ENCODE measurements around the gene FAM184A.
"Not testable (repeated sequence)": the region's sequence is repeated elsewhere in the genome, so short reads cannot be mapped to it uniquely, and the experiment has no call there.

FAM184A gene

DNA sequence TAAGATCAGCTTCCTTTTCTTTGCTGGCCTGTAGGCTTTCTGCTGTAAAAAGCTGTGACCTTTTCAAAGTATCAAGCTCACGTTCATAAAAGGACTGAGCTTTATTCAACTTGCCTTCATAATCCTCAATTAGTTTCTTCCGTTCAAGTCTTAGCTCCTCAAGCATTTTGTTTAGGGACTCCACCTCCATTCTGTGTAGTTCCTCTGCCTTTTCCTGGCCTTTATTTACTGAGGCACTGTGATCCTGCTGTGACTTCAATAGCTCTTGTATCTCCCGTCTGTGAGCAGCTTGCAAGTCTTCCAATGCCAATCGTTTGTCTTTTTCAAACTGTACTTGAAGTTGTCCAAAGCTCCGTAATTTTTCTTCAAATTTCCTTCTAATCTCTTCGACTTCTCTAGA is 54.4 kb downstream of the FAM184A start:
- no peak for DNase-seq (ENCODE audit: insufficient read length, low spot score)

DNA sequence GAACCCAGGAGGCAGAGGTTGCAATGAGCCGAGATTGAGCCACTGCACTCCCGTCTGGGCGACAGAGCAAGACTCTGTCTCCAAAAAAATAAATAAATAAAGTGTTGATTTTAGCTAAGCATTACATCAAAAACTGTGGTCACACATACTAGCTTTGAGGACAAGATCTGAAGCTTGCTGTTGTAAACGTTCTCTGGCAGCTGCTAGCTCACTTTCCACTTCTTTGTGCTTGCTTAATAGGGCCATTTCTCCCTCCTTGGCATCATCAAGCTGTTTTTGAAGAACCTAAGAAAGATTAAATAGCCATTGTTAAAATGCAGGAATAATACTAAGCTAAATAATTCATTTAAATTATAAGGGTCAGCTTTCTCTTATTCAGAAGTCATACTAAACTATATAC is 55.7 kb downstream of the FAM184A start:
- DNase-seq (ENCODE audit: insufficient read length, low spot score), result no peak
- no peak for FAIRE-seq

More for the DNA sequence above, 54.4 kb downstream of the FAM184A start:
- FAIRE-seq, result no peak

DNA sequence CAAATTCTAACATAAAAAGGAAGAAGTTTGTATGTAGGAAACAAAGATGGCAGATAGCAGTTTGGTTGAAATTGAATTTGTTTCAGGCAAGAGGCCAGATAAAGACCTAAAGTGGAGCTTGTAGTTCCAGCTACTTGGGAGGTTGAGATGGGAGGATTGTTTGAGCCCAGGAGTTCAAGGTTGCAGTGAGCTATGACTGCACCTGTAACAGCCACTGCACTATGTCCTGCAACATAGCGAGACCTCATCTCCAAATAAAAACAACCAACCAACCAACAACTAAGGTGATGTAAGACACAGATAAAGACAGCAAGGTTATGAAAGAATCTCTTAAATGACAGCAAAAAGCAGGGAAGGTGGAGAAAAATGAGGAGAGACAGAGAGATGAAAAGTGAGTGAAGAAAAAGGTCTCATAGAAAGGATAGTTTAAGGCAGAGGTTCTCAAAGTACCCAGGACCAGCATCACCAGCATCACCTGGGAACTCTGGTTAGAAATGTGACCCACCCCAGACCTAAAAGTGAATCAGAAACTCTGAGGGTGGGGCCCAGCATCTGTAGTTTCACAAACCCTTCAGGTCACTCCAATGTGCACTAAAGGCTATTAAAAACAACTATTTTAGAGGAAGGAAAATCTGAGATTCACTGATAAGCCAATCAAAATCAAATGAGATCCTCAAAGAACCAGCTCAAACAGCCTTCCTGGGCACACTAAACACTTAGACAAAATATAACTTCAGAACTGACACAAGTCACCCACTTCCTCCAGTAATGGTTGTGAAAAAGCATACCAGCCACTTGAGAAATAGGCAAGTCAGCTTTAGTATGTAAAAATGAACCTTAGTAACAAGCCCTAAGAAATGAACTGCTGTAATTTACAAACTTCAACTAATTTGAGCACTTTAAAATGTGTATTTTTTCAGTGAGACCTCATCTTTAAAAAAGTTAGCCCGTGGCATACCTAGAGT is 57.6 kb downstream of the FAM184A start:
- DNase-seq (ENCODE audit: insufficient read length, low spot score) (no peak), FAIRE-seq (no peak)

DNA sequence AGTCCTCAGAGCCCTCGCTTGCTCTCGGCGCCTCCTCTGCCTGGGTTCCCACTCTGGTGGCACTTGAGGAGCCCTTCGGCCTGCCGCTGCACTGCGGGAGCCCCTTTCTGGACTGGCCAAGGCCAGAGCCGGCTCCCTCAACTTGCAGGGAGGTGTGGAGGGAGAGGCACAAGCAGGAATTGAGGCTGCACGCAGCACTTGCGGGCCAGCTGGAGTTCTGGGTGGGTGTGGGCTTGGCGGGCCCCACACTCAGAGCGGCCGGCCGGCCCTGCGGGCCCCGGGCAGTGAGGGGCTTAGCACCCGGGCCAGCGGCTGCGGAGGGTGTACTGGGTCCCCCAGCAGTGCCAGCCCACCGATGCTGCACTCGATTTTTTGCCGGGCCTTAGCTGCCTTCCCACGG is 63.3 kb downstream of the FAM184A start:
- DNase-seq (ENCODE audit: insufficient read length, low spot score); FAIRE-seq: not testable (repeated sequence)

DNA sequence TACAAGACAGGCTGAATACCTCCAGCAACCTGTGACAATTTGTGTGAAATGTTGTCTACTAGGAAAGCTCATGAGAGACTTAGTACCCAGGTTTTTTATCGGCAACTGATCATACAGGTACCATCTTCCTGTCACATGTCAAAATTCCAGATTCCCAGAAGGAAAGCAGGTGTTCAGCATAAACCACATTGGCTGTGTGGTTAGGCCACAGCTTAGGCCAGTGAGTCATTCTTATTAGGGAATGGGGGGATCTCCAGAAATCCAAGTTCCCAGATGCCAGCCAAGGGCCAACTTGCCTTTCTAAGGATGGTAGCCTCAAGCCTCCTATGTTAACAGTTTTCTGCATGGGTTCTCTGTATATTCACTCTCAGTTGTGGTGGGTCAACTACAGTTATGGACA is 65.9 kb downstream of the FAM184A start:
- no peak for DNase-seq (ENCODE audit: insufficient read length, low spot score)
- FAIRE-seq, result no peak

DNA sequence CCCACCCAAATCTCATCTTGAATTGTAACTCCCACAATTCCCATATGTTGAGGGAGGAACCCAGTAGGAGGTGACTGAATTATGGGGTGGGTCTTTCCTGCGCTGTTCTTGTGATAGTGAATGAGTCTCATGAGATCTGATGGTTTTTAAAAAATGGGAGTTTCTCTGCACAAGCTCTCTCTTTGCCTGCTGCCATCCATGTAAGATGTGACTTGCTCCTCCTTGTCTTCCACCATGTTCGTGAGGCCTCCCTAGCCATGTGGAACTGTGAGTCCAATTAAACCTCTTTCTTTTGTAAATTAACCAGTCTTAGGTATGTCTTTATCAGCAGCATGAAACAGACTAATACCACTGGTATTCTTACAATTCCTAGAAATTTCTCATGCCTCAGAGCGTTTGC is 69.2 kb downstream of the FAM184A start:
- not testable (repeated sequence) for DNase-seq (ENCODE audit: insufficient read length, low spot score); FAIRE-seq

DNA sequence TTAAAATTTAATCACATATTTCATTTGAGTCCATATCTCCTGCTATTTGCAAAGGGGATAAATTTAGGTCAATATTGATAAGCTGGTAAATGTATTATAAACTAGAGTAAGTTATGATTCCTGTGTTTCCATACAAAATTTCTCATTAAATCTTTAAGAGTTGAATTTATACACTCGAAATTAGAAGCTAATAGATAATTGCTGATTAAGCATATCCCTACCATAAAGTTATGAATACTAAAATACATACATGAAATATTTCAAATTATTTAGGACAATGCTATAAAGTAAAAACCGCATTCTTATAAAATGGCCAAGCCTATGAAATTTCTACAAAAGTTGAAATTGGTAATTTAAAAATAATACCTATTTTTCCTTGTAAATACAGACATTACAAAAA is 71.5 kb downstream of the FAM184A start:
- FAIRE-seq (no peak), DNase-seq (ENCODE audit: insufficient read length, low spot score) (no peak)

DNA sequence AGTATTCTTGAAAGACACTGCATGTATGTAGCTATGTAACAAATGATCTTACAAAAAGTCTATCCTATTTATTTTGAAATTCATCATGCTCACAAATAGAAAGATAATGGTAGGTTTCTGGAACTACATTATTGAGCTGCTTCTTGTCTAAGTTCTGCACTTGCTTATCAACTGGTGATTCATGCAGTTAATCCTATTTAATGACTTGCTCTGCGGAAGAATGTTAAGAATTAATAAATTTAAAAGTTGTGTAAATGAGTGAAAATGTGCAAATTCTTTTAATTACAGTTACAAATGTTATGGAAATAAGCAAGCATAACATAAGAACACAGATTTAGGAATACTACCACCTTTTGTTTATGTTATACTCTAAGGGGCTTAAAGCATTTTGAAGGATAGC is 76.4 kb downstream of the FAM184A start:
- FAIRE-seq, result no peak
- no peak for DNase-seq (ENCODE audit: insufficient read length, low spot score)

DNA sequence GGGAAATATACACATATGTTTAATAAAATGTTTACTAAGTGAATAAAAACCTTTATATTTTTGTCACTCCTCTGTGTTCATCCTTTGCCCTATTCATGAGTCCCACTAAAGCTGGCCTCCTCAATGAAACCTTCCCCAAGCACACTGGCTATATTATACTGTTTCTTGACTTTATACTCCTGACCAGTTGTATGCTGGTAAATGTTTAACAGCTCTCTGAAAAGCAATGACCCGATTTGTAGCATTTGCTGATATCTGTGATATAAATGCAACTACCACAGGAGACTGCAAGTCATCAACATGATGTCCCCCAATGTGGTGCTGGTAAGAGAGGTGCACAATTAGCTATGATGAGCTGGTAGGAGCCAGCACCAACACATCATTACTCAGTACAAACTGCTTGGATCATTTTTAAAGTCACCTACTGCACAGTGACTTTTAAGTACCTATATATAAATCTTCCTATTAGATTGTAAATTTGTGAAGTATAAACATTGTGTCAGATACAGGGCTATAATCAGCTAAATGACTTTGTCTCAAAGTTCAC is 78.9 kb downstream of the FAM184A start:
- FAIRE-seq (no peak), DNase-seq (ENCODE audit: insufficient read length, low spot score) (no peak)

DNA sequence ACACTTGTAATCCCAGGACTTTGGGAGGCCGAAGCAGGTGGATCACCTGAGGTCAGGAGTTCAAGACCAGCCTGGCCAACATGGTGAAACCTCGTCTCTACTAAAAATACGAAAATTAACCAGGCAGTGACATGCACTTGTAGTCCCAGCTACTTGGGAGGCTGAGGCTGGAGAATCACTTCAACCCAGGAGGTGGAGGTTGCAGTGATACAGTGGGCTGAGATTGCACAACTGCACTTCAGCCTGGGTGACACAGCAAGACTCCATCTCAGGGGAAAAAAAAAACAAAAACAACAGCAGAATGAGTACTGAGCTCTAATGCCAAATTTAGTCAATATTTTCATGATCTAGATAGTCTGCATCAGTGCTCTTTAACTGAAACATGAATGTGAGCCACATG is 81.0 kb downstream of the FAM184A start:
- DNase-seq (ENCODE audit: insufficient read length, low spot score); FAIRE-seq: not testable (repeated sequence)

DNA sequence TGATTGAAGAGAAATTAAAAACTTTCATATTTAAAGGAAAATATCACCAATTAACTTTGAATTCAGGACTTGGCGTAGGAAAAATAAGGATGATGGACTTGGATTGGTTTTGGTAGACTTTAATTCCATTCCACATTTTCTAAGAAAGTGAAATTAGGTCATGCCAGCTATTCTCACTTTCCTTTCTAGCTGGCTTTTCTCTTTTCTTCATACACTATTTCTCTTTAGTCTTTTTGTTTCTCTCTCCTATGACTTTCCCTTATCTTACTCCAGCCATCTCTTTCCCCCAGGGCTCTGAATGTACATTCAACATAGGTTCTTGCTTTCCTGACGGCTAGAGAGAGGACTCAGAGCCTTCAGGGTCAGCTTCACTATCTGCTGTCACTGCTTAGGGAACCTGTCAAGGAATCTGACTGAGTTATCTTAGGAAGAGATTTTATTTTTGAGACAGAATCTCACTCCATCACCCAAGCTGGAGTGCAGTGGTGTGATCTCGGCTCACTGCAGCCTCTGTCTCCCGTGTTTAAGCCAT is 82.1 kb downstream of the FAM184A start:
- DNase-seq (ENCODE audit: insufficient read length, low spot score) (no peak), FAIRE-seq (no peak)

DNA sequence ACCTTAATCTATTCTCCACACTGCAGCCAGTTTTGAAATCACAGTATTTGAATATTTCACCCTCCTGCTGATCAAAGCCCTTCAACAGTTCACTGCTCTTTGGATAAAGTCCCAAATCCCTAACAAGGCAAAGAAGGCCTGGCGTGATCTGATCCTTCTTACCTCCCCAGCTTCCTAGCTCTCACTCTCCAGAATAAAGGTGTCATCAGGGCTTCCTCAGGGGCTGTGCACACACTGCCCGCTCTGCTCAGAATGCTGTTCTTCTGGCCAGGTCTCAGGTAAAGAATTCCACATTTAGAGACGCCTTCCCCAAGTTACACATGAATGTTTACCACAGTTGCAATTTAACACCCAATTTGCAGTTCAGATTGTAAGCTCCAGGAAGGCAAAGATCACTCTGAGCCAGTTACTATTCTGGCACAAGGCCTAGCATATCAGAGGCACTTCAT is 84.6 kb downstream of the FAM184A start:
- DNase-seq (ENCODE audit: insufficient read length, low spot score) (no peak), FAIRE-seq (no peak)

DNA sequence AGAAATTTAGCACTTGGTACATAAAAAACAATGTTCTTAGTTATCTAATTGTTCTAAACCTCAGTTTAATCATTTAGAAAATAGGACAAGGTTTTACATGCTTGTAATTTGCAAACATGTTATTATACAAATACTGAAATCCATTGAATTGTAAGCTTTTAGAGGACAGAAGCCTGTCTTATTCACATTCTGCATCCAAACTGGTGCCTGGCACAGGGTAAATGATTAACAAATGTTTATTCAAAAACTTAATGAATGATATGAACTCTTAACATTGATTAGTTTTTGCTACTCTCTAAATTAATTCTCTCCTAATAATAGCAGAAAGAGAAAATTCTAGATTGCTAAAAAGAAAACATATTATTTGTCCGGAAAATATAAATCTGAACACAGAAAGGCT is 85.1 kb downstream of the FAM184A start:
- FAIRE-seq, result no peak
- no peak for DNase-seq (ENCODE audit: insufficient read length, low spot score)

DNA sequence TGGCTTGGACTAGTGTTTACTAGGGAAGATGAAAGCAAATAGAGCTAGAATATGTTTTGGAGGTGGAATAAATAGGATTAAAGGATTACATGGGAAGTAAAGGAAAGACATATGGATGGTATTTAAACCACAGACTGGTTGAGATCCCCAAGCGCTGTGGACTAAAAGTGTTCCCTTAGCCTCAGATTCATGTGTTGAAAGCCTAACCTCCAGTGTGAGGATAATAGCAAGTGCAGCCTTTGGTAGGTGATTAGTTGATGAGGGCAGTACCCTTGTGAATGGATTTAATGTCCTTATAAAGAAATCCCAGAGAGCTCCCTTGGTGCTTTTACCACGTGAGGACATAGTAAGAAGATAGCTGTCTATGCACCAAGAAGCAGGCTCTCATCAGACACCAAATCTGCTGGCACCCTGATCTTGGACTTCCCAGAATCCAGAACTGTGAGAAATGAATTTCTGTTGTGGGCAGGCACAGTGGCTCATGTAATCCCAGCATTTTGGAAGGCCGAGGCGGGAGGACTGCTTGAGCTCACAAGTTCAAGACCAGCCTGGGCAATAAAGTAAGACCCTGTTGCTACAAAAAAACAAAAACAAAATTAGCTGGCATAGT is 86.2 kb downstream of the FAM184A start:
- no peak for FAIRE-seq

DNA sequence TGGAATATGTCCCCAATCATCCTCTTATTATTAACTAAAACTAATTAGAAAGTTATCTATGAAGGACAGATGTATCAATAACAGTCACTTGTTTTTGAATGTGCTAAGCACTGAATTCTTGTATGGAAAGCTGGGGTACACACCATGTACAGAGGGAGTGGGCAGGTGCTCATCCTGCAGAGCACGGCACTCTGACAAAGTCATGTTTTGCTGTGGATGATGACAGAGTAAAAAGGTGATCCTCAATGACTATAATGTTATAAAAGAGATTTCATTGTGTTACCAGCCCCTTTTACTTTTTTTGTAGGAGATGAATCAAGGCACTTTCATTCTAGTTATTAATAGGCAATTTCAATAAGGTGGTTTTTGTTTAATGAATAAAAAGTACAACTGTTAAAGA is 92.2 kb downstream of the FAM184A start:
- no peak for FAIRE-seq

More for the DNA sequence above, 86.2 kb downstream of the FAM184A start:
- no peak for DNase-seq (ENCODE audit: insufficient read length, low spot score)

DNA sequence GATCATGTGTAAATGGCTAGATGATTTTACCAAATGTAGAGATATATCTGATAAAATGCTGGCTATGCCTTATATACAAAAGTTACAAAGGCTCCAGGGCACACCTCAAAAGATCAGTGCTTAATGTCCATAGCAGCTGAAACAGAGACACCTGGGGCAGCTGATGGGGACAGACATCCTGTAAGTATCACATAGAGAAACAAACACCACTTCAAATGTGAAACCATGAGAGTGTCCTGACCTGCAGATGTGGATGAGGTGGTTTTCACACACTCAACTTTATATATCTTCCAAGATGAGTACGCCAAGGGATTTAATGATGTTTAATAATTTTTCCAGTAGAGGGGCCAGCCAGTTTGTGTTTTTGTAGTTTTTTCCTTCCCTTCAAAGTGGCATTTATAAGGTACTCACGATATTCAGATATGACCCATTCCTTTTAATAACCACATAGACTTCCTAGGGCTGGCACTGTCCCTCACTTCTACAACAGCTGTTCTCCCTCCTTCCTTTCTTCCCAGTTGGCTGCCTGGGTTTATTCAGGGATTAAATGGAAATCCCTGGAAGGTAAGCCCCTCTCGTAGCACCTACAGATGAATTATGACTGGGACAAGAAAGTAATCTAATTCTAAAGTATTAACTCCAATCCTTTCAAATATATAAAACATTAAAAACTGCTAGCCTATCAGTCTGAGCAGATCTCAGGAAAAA is 93.2 kb downstream of the FAM184A start:
- DNase-seq (ENCODE audit: insufficient read length, low spot score) (no peak), FAIRE-seq (no peak)

More for the DNA sequence above, 92.2 kb downstream of the FAM184A start:
- no peak for DNase-seq (ENCODE audit: insufficient read length, low spot score)

DNA sequence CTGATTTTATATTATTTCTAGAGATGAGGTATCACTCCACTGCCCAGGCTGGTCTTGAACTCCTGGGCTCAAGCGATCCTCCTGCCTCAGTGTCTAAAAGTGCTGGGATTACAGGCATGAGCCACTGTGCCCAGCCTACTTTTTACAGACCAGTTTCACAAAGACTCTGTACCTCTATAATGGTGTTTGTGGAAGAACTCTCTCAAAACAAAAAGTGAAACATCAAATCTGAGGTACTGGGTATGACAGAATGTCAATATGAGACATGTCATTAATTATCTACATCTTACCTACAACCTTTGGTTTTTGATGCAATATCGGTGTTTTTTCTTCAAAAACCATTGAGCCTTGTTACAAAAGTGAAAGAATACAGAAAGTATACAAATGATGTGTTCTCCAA is 94.1 kb downstream of the FAM184A start:
- FAIRE-seq, result no peak
- no peak for DNase-seq (ENCODE audit: insufficient read length, low spot score)

DNA sequence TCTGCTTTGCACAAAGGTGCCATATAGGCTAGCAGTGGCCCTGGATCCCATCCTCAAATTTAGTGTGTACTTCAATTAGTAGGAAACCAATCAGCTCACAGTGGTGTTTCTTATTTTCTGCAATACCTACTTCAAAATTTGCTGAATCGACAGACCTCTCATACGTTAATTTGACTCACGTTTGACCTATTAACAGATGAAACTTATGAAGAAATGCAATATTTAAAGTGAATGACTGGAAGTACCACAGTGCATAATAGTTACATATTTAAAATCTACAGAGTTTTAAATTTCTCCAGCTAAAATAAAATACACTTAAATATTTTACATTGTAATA is 95.9 kb downstream of the FAM184A start:
- FAIRE-seq, result no peak
- no peak for DNase-seq (ENCODE audit: insufficient read length, low spot score)

DNA sequence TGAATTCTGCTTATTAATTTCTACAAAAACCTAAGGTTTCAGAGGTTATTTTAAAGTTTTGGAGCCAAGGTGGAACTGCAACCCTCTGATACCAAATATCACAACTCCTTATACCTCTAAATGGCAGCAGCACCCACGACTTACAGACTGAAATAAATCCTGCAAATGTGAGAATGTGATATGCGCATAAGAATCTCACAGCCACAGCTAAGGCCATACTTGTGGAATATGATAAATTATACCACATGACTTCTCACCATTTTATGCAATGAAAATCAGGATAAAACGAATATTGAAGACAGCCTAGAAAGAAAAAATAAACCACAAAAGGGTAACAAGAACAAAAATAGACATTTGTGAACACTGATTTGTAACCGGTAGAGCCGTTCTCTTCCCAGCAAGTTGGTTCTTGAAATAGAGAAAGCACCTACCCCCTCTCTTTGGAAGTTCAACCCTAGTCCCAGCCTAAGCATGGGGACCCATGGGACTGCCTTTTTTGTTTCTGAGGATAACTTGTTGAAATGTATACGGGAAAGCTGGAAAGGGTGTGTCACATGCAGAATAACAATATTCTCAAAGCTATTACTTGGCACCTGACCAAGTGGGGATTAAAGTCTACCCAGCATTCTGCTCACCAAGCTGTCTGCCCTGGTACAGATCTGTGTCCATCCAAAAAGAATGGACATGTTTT is 96.4 kb downstream of the FAM184A start:
- no peak for FAIRE-seq
- DNase-seq (ENCODE audit: insufficient read length, low spot score), result no peak

DNA sequence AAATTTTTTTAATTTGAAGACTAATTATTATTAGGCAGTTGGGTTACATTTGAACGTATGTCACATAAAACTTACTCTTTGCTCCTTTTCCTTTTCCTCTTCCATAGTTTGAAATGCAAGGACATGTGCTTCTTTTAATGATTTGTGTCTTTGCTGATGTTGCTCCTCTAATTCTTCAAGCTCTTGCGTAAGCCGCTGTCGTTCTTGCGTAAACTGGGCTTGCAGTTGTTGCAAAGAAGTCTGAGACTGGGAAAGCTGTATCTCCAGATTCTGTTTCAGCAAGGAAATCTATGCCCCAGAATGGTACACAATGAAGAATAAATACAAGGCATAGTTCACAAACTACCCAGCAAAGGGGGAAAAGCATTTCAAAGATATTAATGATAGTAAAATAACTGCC is 98.4 kb downstream of the FAM184A start:
- FAIRE-seq, result no peak

More for the DNA sequence above, 98.4 kb downstream of the FAM184A start:
- DNase-seq (ENCODE audit: insufficient read length, low spot score), result no peak
